Nucleus accumbens (tissue), 56 donors: ENCODE data around the gene FAM83G.
"Not testable (repeated sequence)": the region's sequence is repeated elsewhere in the genome, so short reads cannot be mapped to it uniquely, and the experiment has no call there.

ENCODE experiments used
- DNase-seq, 56 donors: peaks; one replicate each; lab custom pipeline; 2025; lab: John Stamatoyannopoulos, UW

FAM83G gene

GRCh38 chr17:18933102-18934058, 71.2 kb downstream of the FAM83G start:
- no peak for DNase-seq

- DNase-seq, result no peak
These were observed 72.1 kb downstream of the FAM83G start for GRCh38 chr17:18932360-18933055.

- DNase-seq, result no peak
These were observed 75.9 kb downstream of the FAM83G start for GRCh38 chr17:18928628-18929125.

- no peak for DNase-seq
These were observed 79.4 kb downstream of the FAM83G start for GRCh38 chr17:18925187-18925586.

GRCh38 chr17:18922596-18922995, 82.0 kb downstream of the FAM83G start:
- DNase-seq, result not testable (repeated sequence)

GRCh38 chr17:18921912-18922451, 82.6 kb downstream of the FAM83G start:
- no peak for DNase-seq

GRCh38 chr17:18921485-18921884, 83.1 kb downstream of the FAM83G start:
- no peak for DNase-seq

GRCh38 chr17:18920911-18921441, 83.6 kb downstream of the FAM83G start:
- no peak for DNase-seq

- DNase-seq, result no peak
These were observed 84.6 kb downstream of the FAM83G start for GRCh38 chr17:18919963-18920362.
